ENCODE measurements around the gene PRPF38B.
A peak's percentile ranks its signal among the peaks of the same experiment; 100 is the strongest.
"Not testable (repeated sequence)": the region's sequence is repeated elsewhere in the genome, so short reads cannot be mapped to it uniquely, and the experiment has no call there.

PRPF38B gene

GRCh38 chr1:108653431-108654105 is 38.5 kb upstream of the PRPF38B start:
- H3K27ac ChIP-seq, result no peak overlapping the region
- TF ChIP-seq ZFX (IDR thresholded peaks at IDR 0.05; ENCODE audit: borderline replicate concordance) (no peak), CTCF (IDR thresholded peaks at IDR 0.05) (no peak)

- no peak overlapping the region for H3K27ac ChIP-seq
- TF ChIP-seq ZFX (IDR thresholded peaks at IDR 0.05; ENCODE audit: borderline replicate concordance) (no peak), CTCF (IDR thresholded peaks at IDR 0.05) (no peak)
Measured at GRCh38 chr1:108657356-108658080, 34.6 kb upstream of the PRPF38B start.

- TF ChIP-seq CTCF (IDR thresholded peaks at IDR 0.05) (no peak), ZFX (IDR thresholded peaks at IDR 0.05; ENCODE audit: borderline replicate concordance) (no peak)
- H3K27ac ChIP-seq, result peak within 1 kb of the TSS; percentile 90
Measured at GRCh38 chr1:108661030-108661609, 31.0 kb upstream of the PRPF38B start, which contains the start of gene HENMT1. HENMT1 (minus strand) TSS chr1:108661093; CDS start chr1:108659884, 1,209 bp downstream.

GRCh38 chr1:108663074-108663473 is 29.0 kb upstream of the PRPF38B start:
- TF ChIP-seq ZFX (IDR thresholded peaks at IDR 0.05; ENCODE audit: borderline replicate concordance) (no peak), CTCF (IDR thresholded peaks at IDR 0.05) (no peak)
- no peak overlapping the region for H3K27ac ChIP-seq

- TF ChIP-seq CTCF (IDR thresholded peaks at IDR 0.05) (no peak), ZFX (IDR thresholded peaks at IDR 0.05; ENCODE audit: borderline replicate concordance) (no peak)
- no peak overlapping the region for H3K27ac ChIP-seq
Measured at GRCh38 chr1:108664481-108664880, 27.6 kb upstream of the PRPF38B start.

GRCh38 chr1:108665067-108665466 is 27.0 kb upstream of the PRPF38B start:
- no peak overlapping the region for H3K27ac ChIP-seq
- TF ChIP-seq ZFX (IDR thresholded peaks at IDR 0.05; ENCODE audit: borderline replicate concordance) (no peak), CTCF (IDR thresholded peaks at IDR 0.05) (no peak)

GRCh38 chr1:108665771-108666170 is 26.3 kb upstream of the PRPF38B start:
- no peak overlapping the region for H3K27ac ChIP-seq
- no peak for TF ChIP-seq CTCF (IDR thresholded peaks at IDR 0.05)
- TF ChIP-seq ZFX (IDR thresholded peaks at IDR 0.05; ENCODE audit: borderline replicate concordance), result no peak

- H3K27ac ChIP-seq, result not testable (repeated sequence)
Measured at GRCh38 chr1:108667422-108667821, 24.7 kb upstream of the PRPF38B start.
